Thyroid gland (tissue), 4 donors: ENCODE data around the gene ABCC2. TPM values are rescaled to one million over a fixed set of nuclear protein-coding genes. Genes with fewer than 3 reads are reported as not detected.
"Not testable (repeated sequence)": the region's sequence is repeated elsewhere in the genome, so short reads cannot be mapped to it uniquely, and the experiment has no call there.

Source experiments
- DNase-seq, 2 donors: peaks; one replicate each; pipeline ENCODE4 v3.0.0-alpha.2; 2019
- H3K27ac ChIP-seq, 3 donors: fragments of 200-600 bp; sonication (generic); 1 replicate in 2 of 3; 2 replicates in 1 of 3; pipeline ENCODE4 v1.5.1; 2016 to 2019; ENCODE audit warnings: mild to moderate bottlenecking in 1 of 3, moderate library complexity in 1 of 3
- H3K27me3 ChIP-seq: fragments of 200-600 bp; sonication (generic); one replicate; pipeline ENCODE4 v1.5.1; 2019
- H3K36me3 ChIP-seq, 2 donors: fragments of 200-600 bp; sonication (generic); one replicate each; pipeline ENCODE4 v1.5.1; 2016 to 2019
- H3K4me1 ChIP-seq, 2 donors: fragments of 200-600 bp; sonication (generic); one replicate each; pipeline ENCODE4 v1.5.1; 2017 to 2019
- H3K4me3 ChIP-seq, 3 donors: fragments of 200-600 bp; sonication (generic); replicated peaks in 1 of 3; 1 replicate in 2 of 3; 2 replicates in 1 of 3; pipeline ENCODE4 v1.5.1; 2016; ENCODE audit warnings: mild to moderate bottlenecking in 1 of 3
- H3K9me3 ChIP-seq: fragments of 200-600 bp; sonication (generic); one replicate; pipeline ENCODE4 v1.5.1; 2017
- CTCF ChIP-seq, 6 experiments: fragments of 200-600 bp in 3 of 6; fragments of 450-650 bp in 3 of 6; sonication (generic) in 3 of 6; IDR thresholded peaks; one replicate each; pipeline ENCODE4 v1.5.1; 2016 to 2019; ENCODE audit warnings: antibody characterized with exemption in 6 of 6, mild to moderate bottlenecking in 2 of 6, inconsistent platforms in 1 of 6, moderate library complexity in 1 of 6
- POLR2A ChIP-seq, 2 donors: fragments of 450-650 bp; IDR thresholded peaks; one replicate each; pipeline ENCODE4 v1.6.1; 2017; ENCODE audit warnings: antibody characterized with exemption in 2 of 2, mild to moderate bottlenecking in 2 of 2, moderate library complexity in 1 of 2
- WGBS, 2 donors: methylation state at CpG; one replicate each; pipeline ENCODE4 v1.1.5; 2017; 5-methylcytosine and 5-hydroxymethylcytosine counted together
- intact Hi-C: fragments of 100-400 bp; cut with DNase I; formaldehyde crosslinking; loops from one replicate; pipeline ENCODE4 v1.15.1; 2023
- total RNA-seq, 4 donors: library from RNA; depleted of rRNA; stranded (reverse); fragments of >200 nt; gene quantifications; one replicate each; pipeline ENCODE4 v1.2.3, GENCODE V29; 2016

ABCC2 gene
- total RNA-seq, 4 donors from 2014 or later = 0.67 to 5.1 (median 1.1) TPM

- no peak for DNase-seq
- Histone ChIP-seq H3K4me3 (no peak overlapping the region), H3K4me1 (no peaks in the 10 kb centered on the region), H3K36me3 (peaks cover 14 to 44% of the 10 kb centered on the region in 2 donors), H3K27me3 (no peaks in the 10 kb centered on the region), H3K9me3 (no peaks in the 10 kb centered on the region), H3K27ac (no peak overlapping the region)
- intact Hi-C loops = no loop called here
- TF ChIP-seq CTCF (IDR thresholded peaks at IDR 0.05) = no peak
- no peak for TF ChIP-seq POLR2A (IDR thresholded peaks at IDR 0.05)
- WGBS, 2 donors = 90 to 95% methylated on average over 4 of the region's 4 CpGs
These were observed 106.2 kb downstream of the ABCC2 start for GRCh38 chr10:99888622-99889021.

DNA sequence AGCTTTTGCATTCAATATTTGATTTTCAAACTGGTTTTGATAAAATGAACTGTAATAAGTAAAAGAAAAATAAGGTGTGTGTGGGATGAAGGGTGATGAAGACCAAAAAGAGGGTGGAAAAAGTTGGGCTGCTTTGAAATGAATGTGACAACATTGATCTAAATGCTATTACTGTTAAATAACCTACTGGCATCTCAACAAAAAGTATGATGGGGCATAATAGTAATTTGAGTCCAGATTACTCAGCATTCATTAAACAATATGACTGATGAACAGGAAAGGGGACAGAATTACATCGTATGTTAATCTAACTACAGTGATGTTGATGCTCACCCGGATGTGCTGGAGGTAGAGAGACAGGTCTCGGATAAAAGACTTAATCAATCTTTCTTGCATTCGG is 112.2 kb downstream of the ABCC2 start:
- intact Hi-C loops = no loop called here
- Histone ChIP-seq H3K27ac (no peak overlapping the region), H3K36me3 (peaks cover 23 to 56% of the 10 kb centered on the region in 2 donors), H3K27me3 (no peaks in the 10 kb centered on the region), H3K9me3 (no peaks in the 10 kb centered on the region), H3K4me1 (no peaks in the 10 kb centered on the region), H3K4me3 (no peak overlapping the region)
- no peak for DNase-seq
- TF ChIP-seq CTCF (IDR thresholded peaks at IDR 0.05) (no peak), POLR2A (IDR thresholded peaks at IDR 0.05) (no peak)
- 94 to 97% methylated on average over 4 of the region's 4 CpGs for WGBS, 2 donors

DNA sequence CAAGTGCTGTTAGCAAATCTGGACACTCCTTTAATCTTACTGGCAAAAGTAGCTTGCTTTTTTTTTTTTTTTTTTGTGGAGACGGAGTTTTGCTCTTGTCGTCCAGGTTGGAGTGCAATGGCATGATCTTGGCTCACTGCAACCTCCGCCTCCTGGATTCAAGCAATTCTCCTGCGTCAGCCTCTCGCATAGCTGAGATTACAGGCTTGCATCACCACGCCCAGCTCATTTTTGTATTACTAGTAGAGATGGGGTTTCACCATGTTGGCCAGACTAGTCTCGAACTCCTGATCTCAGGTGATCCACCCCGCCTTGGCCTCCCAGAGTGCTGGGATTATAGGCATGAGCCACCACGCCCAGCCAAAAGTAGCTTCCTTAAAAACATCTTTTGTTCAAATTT is 112.6 kb downstream of the ABCC2 start:
- H3K36me3 ChIP-seq = peaks cover 23 to 56% of the 10 kb centered on the region in 2 donors
- 95 to 98% methylated on average over 9 of the region's 9 CpGs for WGBS, 2 donors
- DNase-seq, H3K9me3 ChIP-seq, H3K4me1 ChIP-seq, H3K27ac ChIP-seq, H3K4me3 ChIP-seq, H3K27me3 ChIP-seq, intact Hi-C loops: not testable (repeated sequence)

DNA sequence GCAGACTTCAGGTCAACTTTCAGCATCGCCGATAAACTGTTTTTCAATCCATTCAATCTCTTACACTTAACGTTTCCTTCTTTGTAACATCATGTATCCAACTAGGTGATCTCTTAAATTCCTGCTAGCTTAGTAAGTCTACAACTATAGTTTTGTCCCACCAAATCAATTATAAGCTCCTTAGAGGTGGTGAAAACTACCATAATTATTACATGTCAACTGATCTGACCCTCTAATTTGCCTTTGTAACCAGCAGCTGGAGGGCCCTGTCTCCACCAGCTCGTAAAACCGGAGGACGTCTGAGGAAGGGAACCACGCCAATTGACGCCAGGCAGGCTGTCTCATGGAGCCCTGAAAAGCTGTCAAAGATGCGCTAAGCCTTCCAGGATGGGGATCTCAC is 113.4 kb downstream of the ABCC2 start:
- intact Hi-C loops = no loop called here
- no peak overlapping the region for H3K27ac ChIP-seq
- H3K27me3 ChIP-seq = no peaks in the 10 kb centered on the region
- no peaks in the 10 kb centered on the region for H3K9me3 ChIP-seq
- no peaks in the 10 kb centered on the region for H3K4me1 ChIP-seq
- 92 to 93% methylated on average over 9 of the region's 9 CpGs for WGBS, 2 donors
- peaks cover 23 to 56% of the 10 kb centered on the region in 2 donors for H3K36me3 ChIP-seq
- no peak overlapping the region for H3K4me3 ChIP-seq
- no peak for TF ChIP-seq POLR2A (IDR thresholded peaks at IDR 0.05)
- TF ChIP-seq CTCF (IDR thresholded peaks at IDR 0.05) = no peak
- DNase-seq = no peak

Other genes with a start within 250 kb of the ABCC2 start
- gene NKX2-3, start 249.7 kb upstream of the ABCC2 start, total RNA-seq = 1 to 10 TPM in 1 of 4 donors, not detected in 3; 3.3 TPM
- 10 to 100 TPM; 10.1 to 28.2 (median 19.2) TPM for gene SLC25A28, start 162.2 kb upstream of the ABCC2 start, total RNA-seq
- 10 to 100 TPM in 2 of 4 donors, 1 to 10 TPM in 2; 7.8 to 13.7 (median 10.2) TPM for gene ENTPD7, start 123.1 kb upstream of the ABCC2 start, total RNA-seq
- gene COX15, start 50.5 kb upstream of the ABCC2 start, total RNA-seq = 10 to 100 TPM; 30.3 to 63.9 (median 41.0) TPM
- gene CUTC, start 50.4 kb upstream of the ABCC2 start, total RNA-seq = 10 to 100 TPM; 18.6 to 25.7 (median 20.7) TPM
- 10 to 100 TPM; 11.7 to 17.4 (median 13.4) TPM for gene DNMBP, start 227.3 kb downstream of the ABCC2 start, total RNA-seq